HG03097 (cell line): ENCODE results near the gene GJD3.

Experiments
- ATAC-seq: cut with Tn5 transposase; IDR thresholded peaks from one replicate; pipeline ENCODE4 v1.9.1; 2021; ENCODE audit not compliant: unreplicated experiment, low FRiP score

GJD3 gene

GRCh38 chr17:40343219-40344119 is 21.1 kb downstream of the GJD3 start:
- no peak for ATAC-seq

DNA sequence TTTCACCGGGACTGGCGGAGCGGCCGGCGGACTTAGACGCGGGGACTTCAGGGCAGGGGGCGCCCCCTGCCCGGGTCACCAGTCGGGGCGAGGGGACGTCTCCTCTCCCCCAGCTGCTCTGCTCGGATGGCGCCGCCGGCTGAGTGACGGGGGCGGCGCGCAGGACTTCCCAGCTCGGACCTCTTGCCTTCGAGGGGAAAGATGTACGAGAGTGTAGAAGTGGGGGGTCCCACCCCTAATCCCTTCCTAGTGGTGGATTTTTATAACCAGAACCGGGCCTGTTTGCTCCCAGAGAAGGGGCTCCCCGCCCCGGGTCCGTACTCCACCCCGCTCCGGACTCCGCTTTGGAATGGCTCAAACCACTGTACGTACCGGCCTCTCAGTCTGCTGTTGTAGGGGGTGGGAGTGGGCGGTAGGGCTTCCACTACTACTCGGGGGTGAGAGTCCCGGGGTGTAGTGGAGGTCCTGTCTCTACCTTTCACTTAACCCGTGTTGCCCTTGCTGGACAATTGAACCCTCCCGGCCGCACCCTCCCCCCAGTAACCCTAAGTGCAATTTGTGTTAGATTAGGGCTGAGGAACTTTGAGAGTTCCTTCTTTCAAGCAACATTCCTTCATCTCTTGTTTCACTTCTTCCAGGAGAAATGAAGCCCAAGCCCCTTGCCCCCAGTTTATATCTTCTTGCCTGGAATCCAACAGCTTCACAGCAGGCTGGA is 21.9 kb downstream of the GJD3 start:
- ATAC-seq: no peak

- ATAC-seq: no peak
Observed at GRCh38 chr17:40341808-40342503, 22.6 kb downstream of the GJD3 start.

DNA sequence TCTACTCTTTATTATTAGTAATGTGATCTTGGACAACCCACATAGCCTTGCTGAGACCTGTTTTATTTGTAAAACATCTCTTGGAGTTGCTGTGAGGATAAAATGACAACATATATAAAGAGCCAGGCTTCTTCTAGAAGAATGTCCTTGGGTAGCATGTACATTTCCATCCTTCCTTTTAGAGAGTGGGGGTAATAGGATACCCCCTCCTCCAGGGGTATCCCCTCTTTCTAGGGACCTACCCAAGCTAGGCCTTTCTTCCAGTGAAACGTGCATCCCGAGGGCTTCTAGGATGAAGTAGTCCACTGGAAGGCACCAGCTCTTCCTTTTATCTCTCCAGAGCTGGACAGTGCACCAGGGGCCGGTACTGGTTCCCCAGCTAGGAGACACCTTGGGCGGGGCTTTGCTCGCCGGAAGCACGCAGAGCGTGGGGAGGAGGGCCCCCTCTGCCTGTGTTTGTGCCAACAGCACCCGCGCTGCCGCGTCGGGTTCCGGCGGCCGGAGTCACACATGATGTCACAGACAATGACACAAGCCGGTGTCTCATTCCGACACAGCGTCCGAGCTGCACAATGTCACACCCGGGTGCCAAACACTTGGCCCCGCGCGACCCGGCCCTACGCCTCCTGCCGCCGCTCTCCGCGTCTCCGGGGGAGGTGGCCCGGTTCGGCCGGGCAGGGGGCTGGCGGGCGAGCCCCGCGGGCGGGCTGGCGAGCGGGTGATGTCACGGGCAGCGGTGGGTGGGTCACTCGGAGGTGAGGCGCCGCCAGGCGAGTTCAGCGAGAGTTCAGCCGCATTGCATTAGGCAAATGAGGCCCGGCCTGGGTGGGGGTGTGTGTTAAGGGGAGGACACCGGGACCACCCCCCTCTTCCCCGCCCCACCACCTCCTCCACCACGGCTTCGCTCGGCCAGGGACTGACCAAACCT is 23.4 kb downstream of the GJD3 start:
- ATAC-seq: peak; percentile 50

- no peak for ATAC-seq
Observed at GRCh38 chr17:40340327-40340726, 24.2 kb downstream of the GJD3 start.

GRCh38 chr17:40338941-40339649 is 25.4 kb downstream of the GJD3 start:
- no peak for ATAC-seq

DNA sequence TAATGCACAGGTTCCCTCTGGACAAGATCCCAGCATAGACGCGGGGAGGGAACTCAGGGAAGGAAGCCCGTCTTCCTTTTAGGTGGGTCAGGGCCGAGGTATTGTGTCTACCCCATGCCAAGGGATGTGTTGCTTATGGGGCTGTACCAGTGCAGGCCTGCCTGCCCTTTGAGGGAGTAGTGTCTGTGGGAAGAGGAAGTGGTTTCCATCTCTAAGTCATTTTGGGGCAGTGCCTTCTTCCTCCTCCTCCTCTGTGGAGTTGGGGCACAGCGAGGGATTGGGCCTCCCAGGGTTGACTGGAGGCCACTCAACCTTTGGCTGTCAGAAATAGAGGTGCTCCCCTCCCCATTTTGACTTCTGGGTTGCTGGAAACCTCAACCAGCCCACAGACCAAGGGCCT is 26.5 kb downstream of the GJD3 start:
- ATAC-seq: no peak

DNA sequence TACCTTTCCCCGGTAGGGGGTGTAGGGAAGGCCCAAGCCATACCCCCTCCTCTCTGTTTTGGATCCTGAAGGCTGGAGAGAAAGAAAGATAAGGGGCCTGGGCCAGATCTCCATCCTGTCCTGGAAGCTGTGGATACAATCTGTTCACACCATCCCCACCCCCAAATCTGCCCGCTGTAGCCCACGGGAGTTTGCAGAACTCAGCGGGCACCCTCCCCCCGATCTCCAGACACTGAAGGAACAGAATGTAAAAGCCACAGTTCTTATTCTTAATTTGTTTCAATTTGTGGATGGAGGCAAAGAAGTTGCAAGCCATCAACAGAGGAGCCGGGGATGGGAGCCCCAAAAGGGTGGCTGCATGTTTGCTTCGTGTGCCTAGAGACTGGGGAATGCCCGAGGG is 27.2 kb downstream of the GJD3 start:
- ATAC-seq: no peak

DNA sequence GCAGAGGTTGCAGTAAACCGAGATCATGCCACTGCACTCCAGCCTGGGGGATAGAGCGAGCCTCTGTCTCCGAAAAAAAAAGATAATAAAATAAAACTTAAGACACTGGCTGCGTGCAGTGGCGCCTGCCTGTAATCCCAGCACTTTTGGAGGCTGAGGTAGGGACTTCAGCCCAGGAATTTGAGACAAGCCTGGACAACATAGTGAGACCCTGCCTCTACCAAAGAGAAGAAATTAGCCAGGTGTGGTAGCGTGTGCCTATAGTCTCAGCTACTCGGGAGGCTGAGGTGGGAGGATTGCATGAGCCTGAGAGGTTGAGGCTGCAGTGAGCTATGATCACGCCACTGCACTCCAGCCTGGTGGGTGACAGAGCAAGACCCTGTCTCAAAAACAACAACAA is 28.9 kb downstream of the GJD3 start:
- no peak for ATAC-seq

DNA sequence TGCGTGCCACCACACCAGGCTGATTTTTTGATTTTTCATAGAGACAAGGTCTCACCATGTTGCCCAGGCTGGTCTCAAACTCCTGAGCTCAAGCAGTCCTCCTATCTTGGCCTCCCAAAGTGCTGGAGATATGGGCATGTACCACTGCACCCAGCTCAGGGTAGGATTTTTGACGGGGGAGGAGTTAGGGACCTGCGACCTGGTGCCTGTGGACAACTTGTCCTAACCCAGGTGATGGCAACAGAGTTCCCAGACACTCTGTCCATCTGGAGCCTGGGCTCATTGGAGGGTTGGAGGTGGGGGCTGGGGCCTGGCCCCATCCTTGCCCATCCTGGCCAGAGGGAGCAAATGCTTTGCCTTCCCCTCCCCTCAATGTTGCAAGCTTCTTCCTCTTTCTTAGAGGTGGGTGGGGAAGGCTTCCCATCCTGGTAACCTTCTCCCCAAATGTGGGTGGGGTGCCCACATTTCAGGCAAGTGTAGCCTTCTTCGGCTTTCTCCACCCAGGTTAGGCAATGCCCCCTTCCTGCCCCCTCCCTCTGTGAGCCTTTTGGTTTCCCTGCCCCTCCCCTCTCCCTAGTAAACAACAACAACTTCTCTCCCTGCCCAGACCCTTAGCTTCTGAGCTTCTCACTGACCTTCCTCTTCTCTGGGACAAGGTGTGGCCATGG is 30.6 kb downstream of the GJD3 start:
- ATAC-seq: no peak

- no peak for ATAC-seq
Observed at GRCh38 chr17:40331743-40332641, 32.5 kb downstream of the GJD3 start.

GRCh38 chr17:40330850-40331470 is 33.6 kb downstream of the GJD3 start:
- no peak for ATAC-seq

DNA sequence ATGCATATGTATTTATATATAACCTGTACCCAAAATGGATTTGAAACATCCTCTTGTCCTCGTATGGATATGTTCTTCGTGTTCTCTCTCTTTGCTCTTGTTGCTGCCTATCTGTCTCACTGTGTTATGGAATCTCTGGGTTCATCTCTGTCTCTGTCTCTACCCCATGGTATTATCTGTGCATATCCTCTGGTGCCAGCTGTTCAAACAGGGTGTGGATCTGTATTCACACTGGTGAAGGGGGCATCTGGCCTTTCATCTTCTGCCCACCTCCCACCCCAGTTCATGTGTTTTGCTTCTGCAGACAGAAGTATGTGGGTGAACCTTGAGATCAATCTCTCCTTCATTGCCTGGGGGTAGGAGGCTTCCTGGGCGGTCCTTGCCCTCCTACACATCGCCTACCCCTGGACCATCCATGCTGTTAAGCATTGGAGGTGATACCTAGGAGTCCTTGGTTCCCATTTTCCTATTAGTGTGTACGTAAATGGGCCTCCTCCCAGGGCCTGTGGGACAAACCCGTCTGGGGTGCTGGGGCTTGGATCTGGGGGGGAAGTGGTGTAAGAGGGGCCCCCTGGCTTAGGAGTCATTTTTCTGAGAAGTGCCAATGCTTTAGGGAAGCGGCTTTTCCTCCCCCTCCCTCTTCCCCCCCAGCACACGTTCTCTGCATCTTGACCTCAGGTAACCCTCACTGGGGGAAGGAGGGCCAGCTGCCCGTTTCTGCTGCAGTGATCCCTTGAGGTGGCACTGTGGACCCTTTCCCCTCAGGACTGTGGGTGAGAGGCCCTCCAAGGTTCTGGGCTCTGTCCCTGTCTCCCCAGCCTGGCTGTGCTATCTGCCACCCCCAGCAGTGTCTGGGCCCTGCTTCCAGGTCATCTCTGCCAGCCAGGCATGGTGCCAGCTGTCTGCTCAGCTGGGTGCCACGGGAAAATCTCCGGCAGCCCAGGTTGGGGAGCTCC is 34.4 kb downstream of the GJD3 start:
- no peak for ATAC-seq

DNA sequence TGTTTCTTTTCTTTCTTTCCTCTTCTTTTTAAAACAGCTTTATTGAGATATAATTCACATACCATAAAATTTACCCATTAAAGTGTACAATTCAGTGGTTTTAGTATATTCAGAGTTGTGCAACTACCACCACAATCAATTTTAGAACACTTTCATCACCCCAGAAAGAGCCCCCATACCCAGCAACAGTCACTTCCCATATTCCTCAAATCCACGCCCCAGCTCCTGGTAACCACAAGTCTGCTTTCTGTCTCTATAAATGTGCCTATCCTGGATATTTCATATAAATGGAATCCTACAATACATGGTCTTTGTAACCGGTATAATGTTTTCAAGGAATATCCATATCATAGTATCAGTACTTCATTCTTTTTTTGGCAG is 36.2 kb downstream of the GJD3 start:
- no peak for ATAC-seq

DNA sequence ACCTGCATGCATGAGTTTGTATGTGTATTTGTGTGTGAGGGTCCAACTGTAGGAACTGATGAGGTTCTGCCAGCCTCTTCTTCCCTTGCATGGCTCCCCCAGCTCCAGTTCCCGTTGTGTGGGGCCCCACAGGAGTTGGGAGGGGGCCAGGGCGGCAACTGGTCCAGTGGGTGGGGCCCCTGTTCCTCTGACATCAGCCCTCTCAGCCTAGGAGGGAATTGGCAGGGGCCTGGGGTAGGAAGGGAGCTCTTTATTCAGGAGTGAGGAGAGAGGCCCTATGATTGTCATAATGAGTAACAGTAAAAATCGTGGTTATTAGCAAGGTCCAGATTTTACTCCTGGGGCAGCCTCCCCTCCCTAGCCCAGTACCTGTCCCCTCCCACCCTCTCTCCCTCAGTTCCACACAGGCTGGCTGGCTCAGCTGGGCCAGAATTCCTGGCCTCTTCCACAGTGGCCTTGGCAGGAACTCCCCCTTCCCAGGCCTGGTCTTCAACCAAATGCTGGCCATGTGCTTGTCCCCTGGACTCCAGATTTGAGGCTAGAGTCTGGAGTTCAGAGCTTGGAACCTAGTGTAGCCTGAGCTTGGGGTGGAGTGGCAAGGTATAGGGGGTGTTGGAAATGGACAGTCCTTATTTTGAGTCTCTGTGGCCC is 36.7 kb downstream of the GJD3 start:
- ATAC-seq: no peak

GRCh38 chr17:40327244-40327729 is 37.2 kb downstream of the GJD3 start:
- ATAC-seq: no peak
